ENCODE results near the gene SEMA5A. TPM values are rescaled to one million over a fixed set of nuclear protein-coding genes. Genes with fewer than 3 reads are reported as not detected.

The SEMA5A gene
- total and polyA plus RNA-seq, 2 of the 8 experiments (the other 6 are each of a cell fraction or from before 2014, with no cell fraction given) = 5.3 to 8.9 TPM

DNA sequence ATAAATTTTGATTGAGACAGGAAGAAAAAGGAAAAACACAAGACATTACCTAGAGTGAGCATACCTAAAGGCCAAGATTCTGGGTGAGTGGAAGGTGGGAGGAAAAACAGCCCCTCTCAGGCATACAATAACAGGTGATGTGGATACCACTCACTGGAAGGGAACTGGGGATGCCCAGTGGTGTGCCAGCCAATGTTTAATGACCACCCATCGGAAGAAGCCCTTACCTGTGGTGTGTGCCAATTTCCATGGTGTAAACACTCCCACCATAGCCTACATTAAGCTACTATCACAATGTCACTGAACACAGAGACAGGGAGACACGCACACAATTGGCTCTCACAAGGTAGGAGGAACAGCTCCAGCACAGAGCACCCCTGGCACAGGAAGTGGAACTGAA, 63.5 kb downstream of the SEMA5A start (continued):
- TF ChIP-seq TEAD4 (IDR thresholded peaks at IDR 0.05; ENCODE audit: low read depth, low read length) = no peak
- TF ChIP-seq, protein P1, sequence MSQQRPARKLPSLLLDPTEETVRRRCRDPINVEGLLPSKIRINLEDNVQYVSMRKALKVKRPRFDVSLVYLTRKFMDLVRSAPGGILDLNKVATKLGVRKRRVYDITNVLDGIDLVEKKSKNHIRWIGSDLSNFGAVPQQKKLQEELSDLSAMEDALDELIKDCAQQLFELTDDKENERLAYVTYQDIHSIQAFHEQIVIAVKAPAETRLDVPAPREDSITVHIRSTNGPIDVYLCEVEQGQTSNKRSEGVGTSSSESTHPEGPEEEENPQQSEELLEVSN (IDR thresholded peaks at IDR 0.05) = no peak
- no peak for TF ChIP-seq CHD1 (IDR thresholded peaks at IDR 0.05; ENCODE audit: low read depth, low read length)
- no peak for TF ChIP-seq ASH2L (IDR thresholded peaks at IDR 0.05; ENCODE audit: low read length)
- TF ChIP-seq YY1 (IDR thresholded peaks at IDR 0.05; ENCODE audit: low read depth, low read length) = no peak

Data from H1 (cell line).